HEK293 (cell line): ENCODE measurements around the gene CSN2.

Experiments used
- CTCF ChIA-PET: fragments of 350-600 bp; formaldehyde crosslinking; extraction: SDS; loops from one replicate; lab custom pipeline; 2021; ENCODE audit warnings: antibody characterized with exemption; lab: Yijun Ruan, JAX
- POLR2A ChIA-PET: fragments of 300-600 bp; formaldehyde crosslinking; extraction: SDS; loops from one replicate; lab custom pipeline; 2020; ENCODE audit warnings: antibody characterized with exemption, inconsistent platforms; lab: Yijun Ruan, JAX
- H3K27ac ChIP-seq: fragments of 200-500 bp; sonication (Bioruptor generic); 2 replicates; pipeline ENCODE4 v1.5.1; 2014; ENCODE audit warnings: low read depth, low read length, control low read depth, inconsistent platforms; ENCODE audit errors: extremely low read depth
- H3K36me3 ChIP-seq, 2 experiments: fragments of 200-500 bp in 1 of 2; sonication (Bioruptor generic) in 1 of 2; 1 replicate in 1 of 2; 2 replicates in 1 of 2; pipeline ENCODE4 v1.5.1; 2014 to 2017; ENCODE audit warnings: inconsistent platforms in 2 of 2, low read length in 2 of 2; ENCODE audit not compliant: control insufficient read depth in 2 of 2, insufficient read depth in 1 of 2
- H3K4me1 ChIP-seq: fragments of 200-500 bp; sonication (Bioruptor generic); 2 replicates; pipeline ENCODE4 v1.5.1; 2014; ENCODE audit warnings: mild to moderate bottlenecking, low read length, inconsistent platforms; ENCODE audit not compliant: control insufficient read depth, insufficient read depth
- H3K4me3 ChIP-seq: 2 replicates; pipeline ENCODE4 v1.5.1; 2011; ENCODE audit warnings: low read depth, mild to moderate bottlenecking, control low read depth, low read length, moderate library complexity
- H3K9me3 ChIP-seq: fragments of 200-500 bp; sonication (Bioruptor generic); 2 replicates; pipeline ENCODE4 v1.5.1; 2014; ENCODE audit warnings: low read depth, low read length, inconsistent platforms; ENCODE audit not compliant: control insufficient read depth, insufficient read depth
- GLI2 ChIP-seq: fragments of 450-650 bp; formaldehyde crosslinking; IDR thresholded peaks from 2 replicates; pipeline ENCODE4; 2017; ENCODE audit warnings: missing biosample characterization, missing genetic modification characterization, low read depth, borderline replicate concordance
- IKZF3 ChIP-seq: fragments of 450-650 bp; IDR thresholded peaks from 2 replicates; pipeline ENCODE4 v1.5.0; 2018; ENCODE audit warnings: missing biosample characterization, mild to moderate bottlenecking, missing genetic modification characterization, moderate library complexity
- MYNN ChIP-seq: fragments of 450-650 bp; formaldehyde crosslinking; IDR thresholded peaks from 2 replicates; pipeline ENCODE4 v1.5.1; 2016; ENCODE audit warnings: missing biosample characterization, missing genetic modification characterization, borderline replicate concordance
- RBAK ChIP-seq: fragments of 450-650 bp; formaldehyde crosslinking; IDR thresholded peaks from 2 replicates; pipeline ENCODE4 v1.5.1; 2016; ENCODE audit warnings: missing biosample characterization, missing genetic modification characterization
- ZBTB48 ChIP-seq: fragments of 450-650 bp; formaldehyde crosslinking; IDR thresholded peaks from 2 replicates; pipeline ENCODE4 v1.5.1; 2016; ENCODE audit warnings: missing biosample characterization, missing genetic modification characterization
- ZNF169 ChIP-seq: fragments of 450-650 bp; formaldehyde crosslinking; IDR thresholded peaks from 2 replicates; pipeline ENCODE4 v1.5.1; 2016; ENCODE audit warnings: missing biosample characterization, missing genetic modification characterization
- ZNF184 ChIP-seq: fragments of 450-650 bp; IDR thresholded peaks from 2 replicates; pipeline ENCODE4 v1.5.1; 2018; ENCODE audit warnings: missing biosample characterization, mild to moderate bottlenecking, missing genetic modification characterization
- ZNF223 ChIP-seq: fragments of 450-650 bp; formaldehyde crosslinking; IDR thresholded peaks from 2 replicates; pipeline ENCODE4 v1.5.1; 2016; ENCODE audit warnings: missing biosample characterization, missing genetic modification characterization
- ZNF274 ChIP-seq, 2 experiments: fragments of 200-500 bp in 1 of 2; fragments of 450-650 bp in 1 of 2; sonication (Bioruptor generic) in 1 of 2; formaldehyde crosslinking in 1 of 2; IDR thresholded peaks; 2 replicates each; pipeline versions ENCODE4 v1.5.1 to v1.6.1; 2014 to 2016; ENCODE audit warnings: borderline replicate concordance in 1 of 2, inconsistent platforms in 1 of 2, low read length in 1 of 2, missing biosample characterization in 1 of 2, missing genetic modification characterization in 1 of 2
- ZNF335 ChIP-seq: fragments of 450-650 bp; formaldehyde crosslinking; conservative IDR thresholded peaks from 2 replicates; pipeline ENCODE4 v1.5.1; 2016; ENCODE audit warnings: missing biosample characterization, missing genetic modification characterization
- ZNF510 ChIP-seq: fragments of 450-650 bp; formaldehyde crosslinking; IDR thresholded peaks from 2 replicates; pipeline ENCODE4 v1.5.1; 2018; ENCODE audit warnings: mild to moderate bottlenecking, missing genetic modification characterization, missing biosample characterization; ENCODE audit not compliant: insufficient replicate concordance
- ZNF544 ChIP-seq: fragments of 450-650 bp; formaldehyde crosslinking; IDR thresholded peaks from 2 replicates; pipeline ENCODE4 v1.5.0; 2017; ENCODE audit warnings: missing biosample characterization, missing genetic modification characterization
- ZNF596 ChIP-seq: fragments of 450-650 bp; IDR thresholded peaks from 2 replicates; pipeline ENCODE4 v1.5.0; 2018; ENCODE audit warnings: missing biosample characterization, mild to moderate bottlenecking, missing genetic modification characterization, moderate library complexity
- ZNF660 ChIP-seq: fragments of 450-650 bp; IDR thresholded peaks from 2 replicates; pipeline ENCODE4 v1.5.1; 2018; ENCODE audit warnings: missing biosample characterization, mild to moderate bottlenecking, missing genetic modification characterization
- ZNF701 ChIP-seq: fragments of 450-650 bp; formaldehyde crosslinking; IDR thresholded peaks from 2 replicates; pipeline ENCODE4 v1.5.1; 2016; ENCODE audit warnings: missing biosample characterization, missing genetic modification characterization
- ZSCAN16 ChIP-seq: fragments of 450-650 bp; formaldehyde crosslinking; IDR thresholded peaks from 2 replicates; pipeline ENCODE4 v1.5.1; 2016; ENCODE audit warnings: missing biosample characterization, missing genetic modification characterization
- ZSCAN23 ChIP-seq: fragments of 450-650 bp; formaldehyde crosslinking; IDR thresholded peaks from 2 replicates; pipeline ENCODE4 v1.5.1; 2016; ENCODE audit warnings: missing biosample characterization, missing genetic modification characterization
- TF ChIP-seq, protein P1 (sequence below): fragments of 450-650 bp; formaldehyde crosslinking; IDR thresholded peaks from 2 replicates; pipeline ENCODE4 v1.5.1; 2016; ENCODE audit warnings: missing biosample characterization, missing genetic modification characterization
- TF ChIP-seq, protein P2 (sequence below): fragments of 450-650 bp; formaldehyde crosslinking; IDR thresholded peaks from 2 replicates; pipeline ENCODE4 v1.5.1; 2016; ENCODE audit warnings: missing biosample characterization, missing genetic modification characterization
- TF ChIP-seq, protein P3 (sequence below): fragments of 450-650 bp; IDR thresholded peaks from 2 replicates; pipeline ENCODE4 v1.5.1; 2018; ENCODE audit warnings: missing biosample characterization, missing genetic modification characterization

Gene CSN2

DNA sequence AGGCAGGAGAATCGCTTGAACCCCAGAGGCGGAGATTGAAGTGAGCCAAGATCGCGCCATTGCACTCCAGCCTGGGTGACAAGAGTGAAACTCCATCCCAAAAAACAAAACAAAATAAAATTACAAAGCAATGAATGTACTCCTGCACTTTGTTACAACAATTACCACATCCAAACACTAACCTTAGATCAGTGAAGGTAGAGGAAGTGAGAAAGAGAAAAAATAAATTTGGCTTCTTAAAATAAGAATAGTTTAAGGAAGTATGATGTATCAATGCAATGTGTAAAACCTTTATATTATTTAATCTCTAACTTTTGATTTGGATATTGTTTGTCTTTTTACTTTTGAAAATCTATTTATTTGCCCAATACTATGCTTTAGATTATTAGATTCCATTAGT is 56.3 kb downstream of the CSN2 start (continued):
- no peak for TF ChIP-seq MYNN (tag by site-specific recombination)
- TF ChIP-seq, all 188 proteins: peak for 0

DNA sequence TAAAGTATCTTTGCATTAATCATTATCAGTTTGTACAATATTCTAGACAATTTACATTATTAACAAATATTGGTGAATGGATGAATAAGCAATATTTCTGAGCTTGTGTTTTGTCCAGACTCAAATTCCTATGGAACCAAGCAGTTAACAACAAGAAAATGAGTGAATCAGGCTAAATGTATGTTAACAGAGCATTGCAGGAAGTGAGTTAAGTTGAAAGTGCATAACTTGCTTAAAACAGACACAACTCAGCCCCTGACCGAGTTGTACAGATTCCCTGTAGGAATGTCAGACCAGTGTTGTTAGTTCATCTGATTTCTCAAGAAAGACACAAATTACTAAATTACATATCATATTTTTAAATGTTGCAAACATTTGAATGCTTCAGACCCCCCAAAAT is 58.4 kb downstream of the CSN2 start:
- no peak overlapping the region for H3K4me3 ChIP-seq
- H3K27ac ChIP-seq: no peak overlapping the region
- no peaks in the 10 kb centered on the region for H3K9me3 ChIP-seq
- no peak for TF ChIP-seq ZNF510 (tag by site-specific recombination)
- TF ChIP-seq ZNF544 (tag by site-specific recombination): no peak
- no peak for TF ChIP-seq ZNF660 (tag by site-specific recombination)
- TF ChIP-seq ZSCAN16 (tag by site-specific recombination): no peak
- TF ChIP-seq RBAK: no peak
- TF ChIP-seq, protein P1, sequence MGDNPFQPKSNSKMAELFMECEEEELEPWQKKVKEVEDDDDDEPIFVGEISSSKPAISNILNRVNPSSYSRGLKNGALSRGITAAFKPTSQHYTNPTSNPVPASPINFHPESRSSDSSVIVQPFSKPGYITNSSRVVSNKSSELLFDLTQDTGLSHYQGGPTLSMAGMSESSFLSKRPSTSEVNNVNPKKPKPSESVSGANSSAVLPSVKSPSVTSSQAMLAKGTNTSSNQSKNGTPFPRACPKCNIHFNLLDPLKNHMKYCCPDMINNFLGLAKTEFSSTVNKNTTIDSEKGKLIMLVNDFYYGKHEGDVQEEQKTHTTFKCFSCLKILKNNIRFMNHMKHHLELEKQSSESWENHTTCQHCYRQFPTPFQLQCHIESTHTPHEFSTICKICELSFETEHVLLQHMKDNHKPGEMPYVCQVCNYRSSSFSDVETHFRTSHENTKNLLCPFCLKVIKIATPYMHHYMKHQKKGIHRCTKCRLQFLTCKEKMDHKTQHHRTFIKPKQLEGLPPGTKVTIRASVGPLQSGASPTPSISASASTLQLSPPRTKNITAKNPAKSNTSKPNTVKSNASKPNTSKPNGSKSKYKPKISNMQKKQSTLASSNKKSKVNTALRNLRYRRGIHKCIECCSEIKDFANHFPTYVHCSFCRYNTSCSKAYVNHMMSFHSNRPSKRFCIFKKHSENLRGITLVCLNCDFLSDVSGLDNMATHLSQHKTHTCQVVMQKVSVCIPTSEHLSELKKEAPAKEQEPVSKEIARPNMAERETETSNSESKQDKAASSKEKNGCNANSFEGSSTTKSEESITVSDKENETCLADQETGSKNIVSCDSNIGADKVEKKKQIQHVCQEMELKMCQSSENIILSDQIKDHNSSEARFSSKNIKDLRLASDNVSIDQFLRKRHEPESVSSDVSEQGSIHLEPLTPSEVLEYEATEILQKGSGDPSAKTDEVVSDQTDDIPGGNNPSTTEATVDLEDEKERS (tag by site-specific recombination): no peak
- TF ChIP-seq ZNF274 (IDR thresholded peaks at IDR 0.05; ENCODE audit: low read length): no peak
- TF ChIP-seq ZNF274 (tag by site-specific recombination; IDR thresholded peaks at IDR 0.05; ENCODE audit: borderline replicate concordance): no peak
- no peak for TF ChIP-seq ZNF335 (tag by site-specific recombination)
- no peak for TF ChIP-seq ZNF701
- no peak for TF ChIP-seq ZNF596 (tag by site-specific recombination)
- TF ChIP-seq ZBTB48: no peak
- TF ChIP-seq, protein P2, sequence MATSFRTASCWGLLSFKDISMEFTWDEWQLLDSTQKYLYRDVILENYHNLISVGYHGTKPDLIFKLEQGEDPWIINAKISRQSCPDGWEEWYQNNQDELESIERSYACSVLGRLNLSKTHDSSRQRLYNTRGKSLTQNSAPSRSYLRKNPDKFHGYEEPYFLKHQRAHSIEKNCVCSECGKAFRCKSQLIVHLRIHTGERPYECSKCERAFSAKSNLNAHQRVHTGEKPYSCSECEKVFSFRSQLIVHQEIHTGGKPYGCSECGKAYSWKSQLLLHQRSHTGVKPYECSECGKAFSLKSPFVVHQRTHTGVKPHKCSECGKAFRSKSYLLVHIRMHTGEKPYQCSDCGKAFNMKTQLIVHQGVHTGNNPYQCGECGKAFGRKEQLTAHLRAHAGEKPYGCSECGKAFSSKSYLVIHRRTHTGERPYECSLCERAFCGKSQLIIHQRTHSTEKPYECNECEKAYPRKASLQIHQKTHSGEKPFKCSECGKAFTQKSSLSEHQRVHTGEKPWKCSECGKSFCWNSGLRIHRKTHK (tag by site-specific recombination): no peak
- TF ChIP-seq ZNF169: no peak
- no peak for TF ChIP-seq ZSCAN23 (tag by site-specific recombination)
- TF ChIP-seq, protein P3, sequence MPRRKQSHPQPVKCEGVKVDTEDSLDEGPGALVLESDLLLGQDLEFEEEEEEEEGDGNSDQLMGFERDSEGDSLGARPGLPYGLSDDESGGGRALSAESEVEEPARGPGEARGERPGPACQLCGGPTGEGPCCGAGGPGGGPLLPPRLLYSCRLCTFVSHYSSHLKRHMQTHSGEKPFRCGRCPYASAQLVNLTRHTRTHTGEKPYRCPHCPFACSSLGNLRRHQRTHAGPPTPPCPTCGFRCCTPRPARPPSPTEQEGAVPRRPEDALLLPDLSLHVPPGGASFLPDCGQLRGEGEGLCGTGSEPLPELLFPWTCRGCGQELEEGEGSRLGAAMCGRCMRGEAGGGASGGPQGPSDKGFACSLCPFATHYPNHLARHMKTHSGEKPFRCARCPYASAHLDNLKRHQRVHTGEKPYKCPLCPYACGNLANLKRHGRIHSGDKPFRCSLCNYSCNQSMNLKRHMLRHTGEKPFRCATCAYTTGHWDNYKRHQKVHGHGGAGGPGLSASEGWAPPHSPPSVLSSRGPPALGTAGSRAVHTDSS (tag by site-specific recombination): no peak
- no peak for TF ChIP-seq ZNF184 (tag by site-specific recombination)
- TF ChIP-seq GLI2 (tag by site-specific recombination): no peak
- no peak for TF ChIP-seq ZNF223 (tag by site-specific recombination)
- TF ChIP-seq IKZF3 (tag by site-specific recombination): no peak
- H3K36me3 ChIP-seq: no peaks in the 10 kb centered on the region
- H3K4me1 ChIP-seq: no peaks in the 10 kb centered on the region
- ChIA-PET CTCF (no interaction called here), POLR2A (no interaction called here)
